ENCODE data around the gene COG5.

COG5 gene

DNA sequence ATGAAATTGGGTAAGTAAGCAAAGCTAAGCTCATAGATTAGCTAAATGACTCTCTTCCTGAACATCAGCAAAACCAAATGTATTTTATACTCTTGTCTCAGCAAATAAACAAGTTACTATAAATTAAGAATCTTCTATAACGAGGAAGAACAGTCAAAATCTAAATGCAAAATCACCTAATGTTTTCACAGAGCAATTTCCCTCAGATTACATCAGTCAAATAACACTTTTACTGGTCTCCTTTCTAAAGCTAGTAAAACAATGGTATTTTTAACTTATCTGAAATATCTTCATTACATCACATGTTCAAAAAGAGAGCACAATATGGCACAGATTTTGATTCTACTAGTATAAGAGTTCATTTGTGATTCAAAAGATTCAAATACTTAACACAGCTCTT lies 110.3 kb downstream of the COG5 start:
- no peak for DNase-seq

DNA sequence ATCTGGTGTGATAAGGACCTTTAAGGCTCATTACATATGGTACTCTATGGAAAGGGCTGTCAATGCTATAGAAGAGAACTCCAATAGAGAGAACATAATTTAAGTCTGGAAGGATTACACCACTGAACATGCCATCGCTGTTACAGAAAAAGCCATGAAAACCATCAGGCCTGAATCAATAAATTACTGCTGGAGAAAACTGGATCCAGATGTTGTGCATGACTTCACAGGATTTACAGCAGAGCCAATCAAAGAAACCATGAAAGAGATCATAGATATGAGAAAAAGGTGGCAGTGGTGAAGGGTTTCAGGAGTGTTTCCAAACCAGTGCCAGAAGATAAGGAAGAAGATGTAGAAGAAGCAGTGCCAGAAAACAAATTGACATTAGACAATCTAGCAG lies 112.8 kb downstream of the COG5 start:
- DNase-seq, result no peak

- no peak for DNase-seq
Measured at GRCh38 chr7:107446988-107447387, 116.7 kb downstream of the COG5 start.

GRCh38 chr7:107446531-107446930 lies 117.2 kb downstream of the COG5 start:
- no peak for DNase-seq

- no peak for DNase-seq
Measured at GRCh38 chr7:107442678-107443077, 121.0 kb downstream of the COG5 start.

- no peak for DNase-seq
Measured at GRCh38 chr7:107441581-107442422, 121.9 kb downstream of the COG5 start.

- DNase-seq, result no peak
Measured at GRCh38 chr7:107439025-107439424, 124.7 kb downstream of the COG5 start.

- DNase-seq, result no peak
Measured at GRCh38 chr7:107435749-107436148, 128.0 kb downstream of the COG5 start.

DNA sequence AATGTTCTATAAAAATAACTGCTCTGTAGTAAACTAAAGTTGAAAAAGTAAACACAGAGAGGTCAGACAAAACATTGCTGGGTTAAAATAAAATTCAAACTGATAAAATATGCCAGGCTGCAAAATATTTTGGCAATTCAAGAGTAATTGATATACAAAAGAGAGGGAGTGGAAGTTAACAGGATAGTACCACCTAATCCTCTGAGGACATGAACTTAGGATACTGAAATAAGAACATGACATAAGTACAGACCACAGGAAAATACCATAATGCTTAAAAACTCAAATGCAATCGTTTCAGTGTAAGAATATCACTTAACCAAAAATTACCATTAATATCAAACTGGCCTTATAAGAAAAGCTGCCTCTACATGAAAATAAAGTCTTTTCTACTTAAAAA lies 131.5 kb downstream of the COG5 start:
- DNase-seq, result no peak

DNA sequence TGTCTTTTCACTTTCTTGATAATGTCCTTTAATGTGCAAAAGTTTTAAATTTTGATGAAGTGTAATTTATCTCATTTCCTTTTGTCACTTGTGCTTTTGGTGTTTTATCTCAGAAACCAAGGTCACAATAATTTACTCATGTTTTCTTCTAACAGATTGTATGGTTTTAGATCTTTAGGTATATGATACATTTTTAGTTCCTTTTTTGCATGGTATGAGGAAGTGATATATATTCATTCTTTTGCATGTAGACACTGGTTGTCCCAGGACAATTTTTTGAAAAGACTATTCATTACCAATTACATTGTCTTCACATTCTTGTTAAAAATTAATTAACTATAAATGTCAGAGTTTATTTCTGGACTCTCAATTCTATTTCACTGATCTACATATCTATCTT lies 133.7 kb downstream of the COG5 start:
- no peak for DNase-seq

GRCh38 chr7:107428642-107429041 lies 135.1 kb downstream of the COG5 start:
- DNase-seq, result no peak

DNA sequence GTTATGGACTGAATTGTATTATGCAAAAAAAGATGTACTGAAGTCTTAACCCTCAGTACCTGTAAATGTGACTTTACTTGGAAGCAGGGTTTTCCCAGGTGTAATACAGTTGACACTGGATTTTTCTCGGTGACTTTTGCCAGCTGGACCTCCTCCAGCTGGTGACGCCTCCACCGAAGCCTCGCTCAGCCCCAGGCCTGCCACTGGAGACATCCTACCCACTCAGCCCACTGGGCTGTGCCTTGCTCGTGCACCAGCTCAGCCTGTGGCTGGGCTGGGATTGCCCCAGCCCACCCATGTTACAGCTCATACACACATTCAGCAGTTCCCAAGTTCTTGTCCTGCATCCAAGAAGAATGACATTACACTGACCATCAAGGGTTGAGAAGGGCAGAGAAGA lies 136.3 kb downstream of the COG5 start:
- no peak for DNase-seq

GRCh38 chr7:107414198-107414597 lies 149.5 kb downstream of the COG5 start:
- DNase-seq, result no peak

- no peak for DNase-seq
Measured at GRCh38 chr7:107408349-107408748, 155.4 kb downstream of the COG5 start.

DNA sequence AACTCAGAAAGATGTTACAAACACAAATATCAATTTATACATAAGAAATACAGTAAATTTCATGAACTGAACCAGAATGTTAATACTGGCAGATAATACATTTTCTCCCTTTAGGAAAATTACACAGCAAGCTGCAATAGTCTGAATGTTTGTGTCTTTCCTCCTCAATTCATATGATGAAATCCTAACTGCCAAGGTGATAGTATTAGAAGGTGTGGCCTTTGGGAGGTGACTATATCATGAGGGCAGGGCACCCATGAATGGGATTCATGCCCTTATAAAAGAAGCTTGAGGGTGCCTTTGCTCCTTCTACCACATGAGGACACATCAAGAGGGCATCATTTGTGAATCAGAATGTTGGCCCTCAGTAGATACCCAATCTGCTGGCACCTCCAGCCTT lies 158.2 kb downstream of the COG5 start:
- no peak for DNase-seq

- no peak for DNase-seq
Measured at GRCh38 chr7:107404740-107405537, 158.8 kb downstream of the COG5 start.

DNA sequence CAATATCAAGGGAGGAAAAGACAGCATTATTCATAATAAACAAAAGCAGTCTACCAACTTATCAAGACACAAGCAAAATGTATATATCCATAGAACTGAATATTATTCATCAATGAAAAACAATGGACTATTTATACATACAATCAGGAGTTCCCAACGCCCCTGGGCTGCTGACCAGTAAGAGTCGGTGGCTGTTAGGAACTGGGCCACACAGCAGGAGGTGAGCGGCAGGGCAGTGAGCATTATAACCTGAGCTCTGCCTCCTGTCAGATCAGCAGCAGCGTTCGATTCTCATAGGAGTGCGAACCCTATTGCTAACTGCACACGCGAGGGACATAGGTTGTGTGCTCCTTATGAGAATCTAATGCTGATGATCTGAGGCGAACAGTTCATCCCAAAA lies 165.6 kb downstream of the COG5 start:
- no peak for DNase-seq

DNA sequence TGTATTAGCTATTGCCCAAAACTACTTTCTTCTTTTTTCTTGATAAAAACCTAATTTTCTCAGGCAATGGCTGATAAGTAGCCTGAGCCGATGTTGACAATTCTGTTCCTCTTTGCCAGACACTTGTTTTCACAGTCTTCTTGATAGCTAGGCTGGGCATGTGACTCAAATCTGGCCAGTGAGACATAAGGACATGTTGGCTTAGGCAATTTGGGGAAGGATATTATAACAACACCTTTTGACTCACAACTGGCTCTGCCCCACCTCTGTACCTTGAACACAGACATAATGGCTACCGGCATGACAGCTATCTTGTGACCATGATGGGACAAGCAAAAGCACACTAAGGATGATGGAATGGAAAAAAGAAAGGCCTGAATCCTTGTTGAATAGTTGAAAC lies 166.7 kb downstream of the COG5 start:
- DNase-seq, result no peak

- no peak for DNase-seq
Measured at GRCh38 chr7:107396081-107396480, 167.6 kb downstream of the COG5 start.

- no peak for DNase-seq
Measured at GRCh38 chr7:107394831-107395230, 168.9 kb downstream of the COG5 start.

GRCh38 chr7:107394276-107394675 lies 169.4 kb downstream of the COG5 start:
- no peak for DNase-seq

DNA sequence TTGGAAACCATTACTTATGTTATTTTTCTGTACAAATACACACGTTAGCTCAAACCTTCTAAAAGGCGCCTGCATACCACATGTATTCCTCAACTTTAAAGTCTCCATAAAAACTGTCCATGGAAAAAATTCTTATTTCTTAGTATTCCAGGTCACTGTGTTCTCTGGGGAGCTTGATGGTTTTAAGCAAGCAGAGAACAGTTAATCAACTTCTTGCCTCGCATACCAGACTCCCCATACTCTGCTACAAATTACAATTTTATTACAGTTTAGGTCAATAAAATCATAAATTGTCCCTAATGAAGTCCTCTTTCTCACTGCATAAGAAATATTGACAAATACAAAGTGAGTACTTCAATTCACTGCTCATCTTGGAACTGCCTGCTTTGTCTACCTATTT lies 170.9 kb downstream of the COG5 start:
- DNase-seq, result no peak

GRCh38 chr7:107390916-107391315 lies 172.8 kb downstream of the COG5 start:
- DNase-seq, result no peak

DNA sequence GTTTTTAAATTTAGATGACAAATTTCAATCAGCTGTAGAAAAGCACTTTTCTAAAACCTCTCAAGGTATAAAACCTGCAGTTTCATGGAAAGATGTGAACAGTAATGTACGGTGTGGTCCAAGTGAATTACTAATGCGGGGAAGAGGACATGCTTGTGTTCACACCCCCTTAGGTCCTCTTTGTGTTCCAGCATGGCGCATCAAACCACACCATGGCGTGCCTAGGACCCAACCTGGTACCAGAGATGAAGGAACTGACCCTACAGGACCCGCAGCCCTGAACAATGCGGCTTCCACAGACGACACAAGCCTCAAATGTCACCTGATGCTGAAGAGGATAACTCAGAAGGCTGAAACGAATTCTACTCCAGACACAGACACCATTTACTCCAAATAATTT lies 175.1 kb downstream of the COG5 start:
- DNase-seq, result no peak

Data from left hindlimb (tissue), 1 donor.